Right atrium auricular region (tissue), 2 donors: ENCODE data around the gene CDC42SE2. TPM values are rescaled to one million over a fixed set of nuclear protein-coding genes. Genes with fewer than 3 reads are reported as not detected.

Source experiments
- DNase-seq: peaks from one replicate; pipeline ENCODE4 v3.0.0-alpha.2; 2019; ENCODE audit warnings: low spot score
- H3K27ac ChIP-seq, 2 donors: fragments of 200-600 bp; sonication (generic); 1 replicate in 1 of 2; 2 replicates in 1 of 2; pipeline ENCODE4 v1.5.1; 2016 to 2019
- H3K27me3 ChIP-seq, 2 donors: fragments of 200-600 bp; sonication (generic); one replicate each; pipeline versions ENCODE4 v1.5.1 to v1.6.0; 2017 to 2019
- H3K36me3 ChIP-seq: fragments of 200-600 bp; sonication (generic); one replicate; pipeline ENCODE4 v1.5.1; 2016
- H3K4me1 ChIP-seq, 2 donors: fragments of 200-600 bp; sonication (generic); one replicate each; pipeline versions ENCODE4 v1.5.1 to v1.6.0; 2017 to 2019
- H3K4me3 ChIP-seq, 2 donors: fragments of 200-600 bp; sonication (generic); 1 replicate in 1 of 2; 2 replicates in 1 of 2; pipeline ENCODE4 v1.5.1; 2017 to 2019; ENCODE audit warnings: mild to moderate bottlenecking in 1 of 2, moderate library complexity in 1 of 2
- H3K9me3 ChIP-seq, 2 donors: fragments of 200-600 bp; sonication (generic); one replicate each; pipeline ENCODE4 v1.5.1; 2019
- CTCF ChIP-seq, 2 donors: fragments of 200-600 bp; sonication (generic); IDR thresholded peaks; one replicate each; pipeline ENCODE4 v1.5.1; 2019; ENCODE audit warnings: antibody characterized with exemption in 2 of 2
- total RNA-seq, 2 donors: library from RNA; depleted of rRNA; stranded (reverse); fragments of >200 nt; gene quantifications; one replicate each; pipeline ENCODE4 v1.1.0, GENCODE V29; 2016

Gene CDC42SE2
- total RNA-seq, 2 donors from 2014 or later = 13.5 to 15.0 TPM

GRCh38 chr5:131357739-131358561 is 94.1 kb downstream of the CDC42SE2 start:
- H3K27ac ChIP-seq = no peak overlapping the region
- no peak overlapping the region for H3K4me3 ChIP-seq
- no peaks in the 10 kb centered on the region for H3K27me3 ChIP-seq
- H3K4me1 ChIP-seq = peaks cover 0 to 4% of the 10 kb centered on the region in 2 donors
- DNase-seq = no peak
- H3K9me3 ChIP-seq = no peaks in the 10 kb centered on the region
- H3K36me3 ChIP-seq = no peaks in the 10 kb centered on the region
- TF ChIP-seq CTCF (IDR thresholded peaks at IDR 0.05) = no peak

DNA sequence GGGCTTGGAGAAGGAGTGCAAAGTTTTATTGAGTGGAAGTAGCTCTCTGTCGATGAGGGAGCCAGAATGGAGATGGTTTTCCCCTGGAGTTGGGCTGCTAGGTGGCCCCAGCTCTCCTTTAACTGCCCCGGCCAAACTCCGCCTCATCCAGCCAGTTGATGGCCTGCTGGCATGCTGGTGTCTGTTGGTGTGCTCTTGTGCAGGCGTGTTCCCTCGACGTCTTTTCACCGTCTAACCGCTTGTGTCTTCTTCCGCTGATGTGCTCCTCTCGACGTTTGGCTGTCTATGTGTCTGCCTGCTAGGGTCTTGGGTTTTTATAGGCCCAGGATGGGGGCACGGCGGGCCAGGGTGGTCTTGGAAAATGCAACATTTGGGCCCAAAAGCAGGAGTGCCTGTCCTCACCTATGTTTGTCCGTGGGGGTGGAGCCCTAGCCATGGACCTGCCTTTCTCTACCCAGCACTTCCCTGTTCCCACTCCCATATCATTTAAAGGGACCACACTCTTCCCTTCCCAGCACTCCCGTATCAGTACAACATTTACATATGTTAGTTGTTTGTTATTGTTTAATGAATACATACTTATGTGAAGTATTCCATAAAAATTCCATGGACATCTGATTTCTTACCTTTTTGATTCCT is 97.9 kb downstream of the CDC42SE2 start:
- H3K4me1 ChIP-seq = no peaks in the 10 kb centered on the region
- no peaks in the 10 kb centered on the region for H3K36me3 ChIP-seq
- no peak for DNase-seq
- no peaks in the 10 kb centered on the region for H3K27me3 ChIP-seq
- H3K4me3 ChIP-seq = no peak overlapping the region
- TF ChIP-seq CTCF (IDR thresholded peaks at IDR 0.05) = no peak
- no peak overlapping the region for H3K27ac ChIP-seq
- no peaks in the 10 kb centered on the region for H3K9me3 ChIP-seq

- H3K4me3 ChIP-seq = no peak overlapping the region
- no peaks in the 10 kb centered on the region for H3K27me3 ChIP-seq
- H3K27ac ChIP-seq = no peak overlapping the region
- no peaks in the 10 kb centered on the region for H3K9me3 ChIP-seq
- H3K4me1 ChIP-seq = no peaks in the 10 kb centered on the region
- no peak for TF ChIP-seq CTCF (IDR thresholded peaks at IDR 0.05)
- no peak for DNase-seq
- no peaks in the 10 kb centered on the region for H3K36me3 ChIP-seq
These were observed 100.1 kb downstream of the CDC42SE2 start for GRCh38 chr5:131363811-131364506.

DNA sequence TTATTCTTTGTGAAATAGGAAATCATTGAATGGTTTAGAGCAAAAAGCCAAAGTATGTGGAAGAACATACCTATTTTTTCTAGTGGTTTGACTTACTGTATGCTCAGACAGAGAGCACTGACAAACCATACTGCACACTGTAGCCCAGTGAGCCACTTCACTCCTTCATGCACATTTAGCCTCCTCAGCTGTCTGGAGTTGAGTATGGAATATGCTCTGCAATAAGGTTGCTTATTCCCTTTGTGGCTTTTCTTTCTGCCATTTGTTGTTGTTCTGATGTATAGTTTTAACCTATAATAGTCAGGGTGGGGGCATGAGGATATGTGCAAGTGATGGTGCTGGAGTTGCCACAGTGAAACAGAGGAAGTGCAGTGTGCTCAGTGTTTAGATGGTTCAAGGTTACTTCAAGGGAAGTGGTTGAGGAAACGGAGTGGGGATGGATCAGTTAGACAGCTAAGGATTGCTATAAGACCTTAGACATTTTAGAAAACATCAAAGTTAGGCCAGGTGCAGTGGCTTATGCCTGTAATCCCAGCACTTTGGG is 100.7 kb downstream of the CDC42SE2 start:
- no peaks in the 10 kb centered on the region for H3K4me1 ChIP-seq

DNA sequence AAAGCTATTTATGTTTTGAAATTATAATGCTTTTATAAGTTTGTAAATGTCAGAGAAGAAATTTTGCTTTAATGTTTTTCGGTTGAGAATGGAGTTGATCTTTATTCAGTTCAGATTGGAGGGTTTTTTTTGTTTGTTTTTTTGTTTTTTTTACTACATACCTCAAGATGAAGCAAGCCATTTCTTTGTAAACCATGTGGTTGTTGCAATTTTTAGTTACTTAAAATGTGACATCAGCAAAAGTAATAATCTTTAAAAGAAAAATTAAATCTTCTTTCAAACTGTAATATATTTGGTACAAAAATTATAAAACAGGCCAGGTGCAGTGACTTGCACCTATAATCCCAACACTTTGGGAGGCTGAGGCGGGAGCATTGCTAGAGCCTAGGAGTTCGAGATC is 102.6 kb downstream of the CDC42SE2 start:
- no peaks in the 10 kb centered on the region for H3K36me3 ChIP-seq
- no peak for TF ChIP-seq CTCF (IDR thresholded peaks at IDR 0.05)
- no peak for DNase-seq
- no peak overlapping the region for H3K27ac ChIP-seq
- H3K4me1 ChIP-seq = no peaks in the 10 kb centered on the region
- no peaks in the 10 kb centered on the region for H3K27me3 ChIP-seq
- H3K9me3 ChIP-seq = no peaks in the 10 kb centered on the region
- H3K4me3 ChIP-seq = no peak overlapping the region

More for the DNA sequence above, 100.7 kb downstream of the CDC42SE2 start:
- no peak for DNase-seq
- Histone ChIP-seq H3K27ac (no peak overlapping the region), H3K36me3 (no peaks in the 10 kb centered on the region), H3K27me3 (no peaks in the 10 kb centered on the region), H3K4me3 (no peak overlapping the region), H3K9me3 (no peaks in the 10 kb centered on the region)
- no peak for TF ChIP-seq CTCF (IDR thresholded peaks at IDR 0.05)
